RPMI7951 (cell line): ENCODE results near the gene MUSTN1. TPM values are rescaled to one million over a fixed set of nuclear protein-coding genes. Genes with fewer than 3 reads are reported as not detected.

Source experiments
- DNase-seq: peaks from one replicate; pipeline ENCODE4 v3.0.0-alpha.2; 2012; ENCODE audit warnings: low read depth
- total RNA-seq: library from RNA; depleted of rRNA; stranded (reverse); fragments of >200 nt; shearing (Covaris generic); gene quantifications from 2 replicates; pipeline ENCODE4 v1.2.3, GENCODE V29; 2014

MUSTN1 gene
- total RNA-seq, 1 experiment from 2014 or later = 1.1 TPM

- no peak for DNase-seq
These were observed 17.6 kb upstream of the MUSTN1 start for GRCh38 chr3:52852419-52852818.

DNA sequence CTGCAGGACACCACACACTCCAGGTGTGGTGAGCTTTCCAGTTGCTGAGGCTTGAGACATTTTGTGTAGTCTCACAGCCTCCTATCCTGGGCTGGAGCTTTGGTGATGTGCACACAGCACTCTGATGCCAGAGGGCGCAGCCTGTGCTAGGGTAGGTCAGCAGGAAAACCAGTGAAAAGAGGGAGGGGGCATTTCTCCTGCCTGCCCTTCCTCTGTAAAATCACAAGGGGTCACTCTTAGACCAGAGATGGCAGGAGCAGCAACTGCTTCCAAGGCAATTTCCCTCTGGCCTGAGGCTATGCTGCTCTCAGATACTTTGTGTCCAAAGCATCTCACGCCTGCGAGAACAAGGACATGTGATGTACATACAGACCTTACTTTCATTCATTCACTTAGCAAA is 16.5 kb upstream of the MUSTN1 start:
- DNase-seq = peak; percentile 43

GRCh38 chr3:52849656-52850055 is 14.8 kb upstream of the MUSTN1 start:
- no peak for DNase-seq

- DNase-seq = peak; percentile 56
These were observed 13.8 kb upstream of the MUSTN1 start for GRCh38 chr3:52848617-52849016.

GRCh38 chr3:52847726-52848125 is 12.9 kb upstream of the MUSTN1 start:
- DNase-seq = no peak

DNA sequence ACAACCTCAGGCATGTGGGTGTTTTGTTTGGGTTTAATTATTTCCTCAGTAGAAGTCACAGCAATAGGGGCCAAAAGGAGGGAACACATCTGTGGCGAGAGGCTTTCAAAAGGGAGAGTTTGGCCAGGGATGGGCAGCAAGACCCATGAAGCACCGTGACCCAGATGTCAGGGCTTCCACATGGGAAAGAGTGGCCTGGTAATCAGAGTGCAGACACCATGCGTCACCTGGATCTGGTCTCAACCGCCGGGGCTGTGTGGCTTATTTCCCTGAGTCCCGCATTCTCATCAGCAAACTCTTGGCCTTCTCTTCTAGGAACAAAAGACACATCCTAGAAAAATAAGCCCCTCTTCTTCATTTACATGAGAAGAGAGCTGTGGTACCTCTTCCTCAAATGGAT is 12.4 kb upstream of the MUSTN1 start:
- no peak for DNase-seq

DNA sequence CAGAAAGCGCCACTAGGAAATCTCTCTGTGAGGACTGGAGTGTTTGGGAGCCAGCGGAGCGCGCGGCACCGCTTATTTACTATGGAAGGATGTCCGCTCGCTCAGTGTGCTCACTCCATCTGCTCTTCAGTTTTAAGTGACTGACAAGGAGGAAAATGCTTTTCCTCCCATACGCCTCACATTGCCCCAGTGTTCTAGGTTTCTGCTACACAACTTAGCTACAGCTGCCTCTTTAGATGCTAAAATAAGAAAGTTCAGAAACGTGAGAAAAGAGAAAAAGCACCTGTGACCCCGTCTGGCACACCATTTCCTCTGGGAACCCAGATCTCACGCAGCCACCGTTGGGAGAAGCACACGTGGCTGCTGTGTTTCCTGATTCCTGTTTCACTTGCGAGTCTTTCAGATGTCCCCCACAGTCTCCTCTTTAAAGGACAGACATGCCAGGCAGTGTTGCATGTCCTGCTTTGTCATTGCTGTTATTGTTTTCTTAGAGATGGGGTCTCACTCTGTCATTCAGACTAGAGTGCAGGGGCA is 11.7 kb upstream of the MUSTN1 start:
- DNase-seq = no peak

- DNase-seq = no peak
These were observed 11.0 kb upstream of the MUSTN1 start for GRCh38 chr3:52845691-52846431.

DNA sequence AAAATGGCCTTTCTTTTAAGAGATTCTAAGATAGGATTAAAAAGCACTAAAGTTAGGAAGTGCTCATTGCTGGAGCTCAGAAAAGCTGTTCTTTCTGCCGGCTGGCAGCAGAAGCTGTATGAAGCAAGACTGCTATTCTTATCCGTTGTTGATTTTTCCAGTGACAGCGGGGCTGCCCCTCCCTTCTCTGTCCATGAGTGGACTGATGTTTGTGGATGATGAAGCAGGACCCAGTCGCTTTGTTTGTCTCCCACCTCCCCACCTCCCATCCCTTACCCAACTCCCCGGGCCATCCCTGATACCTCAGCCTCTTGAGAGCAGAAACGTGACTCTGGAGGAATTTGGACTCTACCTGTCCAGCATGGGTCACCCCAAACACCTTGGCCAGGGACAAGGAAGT is 10.3 kb upstream of the MUSTN1 start:
- no peak for DNase-seq

DNA sequence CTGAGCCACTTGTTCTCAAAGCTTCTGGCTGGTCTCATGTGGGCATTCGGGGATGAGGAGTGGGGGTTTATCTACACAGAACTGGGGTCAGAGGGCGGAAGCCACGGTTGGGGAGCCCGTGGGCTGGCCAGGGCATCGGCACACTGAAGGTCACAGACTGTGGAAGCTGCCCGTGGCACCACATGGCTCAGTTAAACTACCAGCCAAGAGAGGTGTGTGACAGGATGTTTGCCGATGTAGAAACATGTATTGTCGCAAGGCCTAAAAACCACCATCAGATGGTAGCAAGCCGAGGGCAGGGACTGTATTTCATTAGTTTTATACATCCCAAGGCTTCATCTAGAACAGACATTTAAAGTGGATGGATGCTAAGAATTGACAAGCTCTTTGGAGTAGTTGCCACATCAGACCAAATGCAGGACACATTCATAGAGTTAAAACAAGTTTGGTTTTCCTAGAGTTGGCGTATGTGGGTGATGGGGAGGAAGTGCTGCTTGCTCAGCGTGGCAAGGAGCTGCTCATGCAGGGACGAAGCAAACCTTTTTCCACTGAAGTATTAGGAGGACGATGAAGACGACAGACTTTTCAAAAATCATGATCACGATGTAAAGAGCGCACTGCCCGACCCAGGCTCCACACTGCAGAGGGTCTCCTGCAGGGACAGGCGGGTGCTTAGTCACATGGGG is 9.6 kb upstream of the MUSTN1 start:
- DNase-seq = no peak

GRCh38 chr3:52843881-52844280 is 9.1 kb upstream of the MUSTN1 start:
- DNase-seq = no peak

DNA sequence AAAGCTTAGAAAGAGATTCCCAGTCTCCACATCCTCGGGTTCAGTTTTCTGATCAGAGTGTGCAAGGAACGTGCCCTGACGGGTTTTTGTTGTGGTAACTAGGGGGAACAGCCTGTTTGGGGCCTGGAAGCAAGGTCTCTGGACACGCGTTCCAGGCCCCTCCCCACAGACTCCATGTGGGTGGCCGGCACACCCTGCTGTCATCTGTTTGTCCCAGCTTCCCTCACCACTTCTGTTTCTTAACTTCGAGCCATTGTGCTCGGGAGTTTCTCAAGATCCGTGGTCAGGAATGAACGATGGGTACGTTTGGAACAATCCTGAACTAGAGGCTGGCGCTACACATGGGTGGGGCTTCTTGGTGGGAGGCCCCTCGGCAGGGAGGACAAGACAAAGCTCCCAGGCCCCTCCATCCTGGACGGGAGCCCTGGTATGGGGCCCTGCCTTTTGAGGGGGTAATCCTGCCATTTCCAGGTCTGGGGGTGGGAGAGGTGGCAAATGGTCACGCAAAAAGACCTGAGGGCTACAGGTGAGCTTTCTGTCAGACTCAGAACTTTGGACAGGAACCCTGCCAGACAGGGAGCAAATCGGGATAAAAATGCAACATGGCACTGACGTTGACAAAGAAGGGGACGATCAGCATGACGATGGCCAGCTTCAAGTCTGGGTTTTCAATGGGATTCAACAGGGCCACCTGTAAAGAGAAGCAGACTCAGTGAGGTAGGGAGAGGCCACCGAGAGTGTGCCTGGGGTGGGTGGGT is 8.5 kb upstream of the MUSTN1 start:
- no peak for DNase-seq

DNA sequence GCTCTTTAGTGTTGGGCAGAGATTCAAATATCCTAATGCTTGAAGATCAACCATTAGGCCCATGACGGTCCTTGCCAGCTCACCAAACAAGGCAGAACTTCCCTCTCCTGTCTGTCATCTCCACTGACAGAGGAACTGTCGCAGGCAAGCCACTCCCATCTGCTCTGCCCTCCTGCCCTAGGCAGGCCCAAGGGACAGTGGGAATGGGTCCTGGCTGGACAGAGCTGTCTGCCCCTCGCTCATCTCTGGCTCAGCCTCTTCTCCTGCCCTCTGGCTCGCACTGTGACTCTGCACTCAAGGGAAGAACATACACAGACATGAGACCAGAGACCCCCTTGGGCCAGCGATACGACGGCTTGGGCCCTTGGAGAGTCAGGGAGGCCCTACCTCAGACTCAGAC is 7.6 kb upstream of the MUSTN1 start:
- DNase-seq = no peak

- DNase-seq = no peak
These were observed 7.1 kb upstream of the MUSTN1 start for GRCh38 chr3:52841981-52842340.

- no peak for DNase-seq
These were observed 6.6 kb upstream of the MUSTN1 start for GRCh38 chr3:52841211-52841980.

GRCh38 chr3:52839892-52840545 is 5.2 kb upstream of the MUSTN1 start:
- peak; percentile 13 for DNase-seq

GRCh38 chr3:52839268-52839575 is 4.4 kb upstream of the MUSTN1 start:
- DNase-seq = no peak

- DNase-seq = no peak
These were observed 3.9 kb upstream of the MUSTN1 start for GRCh38 chr3:52838561-52839267.

- no peak for DNase-seq
These were observed 2.2 kb upstream of the MUSTN1 start for GRCh38 chr3:52836986-52837385.

GRCh38 chr3:52836471-52836845 is 1.6 kb upstream of the MUSTN1 start:
- DNase-seq = no peak
